HUES6 (cell line): ENCODE results near the gene ISLR2.
A peak's percentile ranks its signal among the peaks of the same experiment; 100 is the strongest.

ENCODE experiments used
- H3K27ac ChIP-seq: 2 replicates; pipeline ENCODE4 v1.7.0; 2013; ENCODE audit warnings: low read depth, mild to moderate bottlenecking, low read length, inconsistent platforms
- H3K27me3 ChIP-seq: 2 replicates; pipeline ENCODE4 v1.6.1; 2013; ENCODE audit warnings: low read length; ENCODE audit not compliant: control insufficient read depth, insufficient read depth
- H3K36me3 ChIP-seq: 2 replicates; pipeline ENCODE4 v1.6.1; 2013; ENCODE audit warnings: low read length; ENCODE audit not compliant: control insufficient read depth, insufficient read depth
- H3K4me1 ChIP-seq: 2 replicates; pipeline ENCODE4 v1.6.1; 2013; ENCODE audit warnings: low read length; ENCODE audit not compliant: control insufficient read depth, insufficient read depth
- H3K4me3 ChIP-seq: 2 replicates; pipeline ENCODE4 v1.5.1; 2013; ENCODE audit warnings: low read depth, low read length
- H3K9ac ChIP-seq: one replicate; pipeline ENCODE4 v1.6.1; 2013; ENCODE audit warnings: mild to moderate bottlenecking, low read length
- H3K9me3 ChIP-seq: 2 replicates; pipeline ENCODE4 v1.6.1; 2013; ENCODE audit warnings: low read depth, low read length; ENCODE audit not compliant: control insufficient read depth, insufficient read depth

Gene ISLR2

DNA sequence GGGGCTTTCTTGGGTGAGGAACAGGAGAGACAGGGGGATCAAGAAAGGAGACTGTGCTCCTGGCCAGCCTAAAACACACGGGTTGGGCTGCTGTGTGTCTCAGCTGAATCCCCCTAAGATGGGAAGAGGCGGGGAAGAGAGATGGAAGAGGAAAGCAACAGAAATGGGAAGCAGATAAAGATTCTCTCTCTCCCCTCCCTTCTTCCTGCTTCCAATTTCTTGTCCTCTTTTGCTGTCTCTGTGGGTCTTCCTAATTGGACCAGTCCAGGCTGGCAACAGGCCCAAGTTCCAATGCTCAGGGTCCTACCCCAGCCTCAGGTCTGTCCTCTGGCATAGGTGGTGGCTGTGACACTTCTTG lies 7.1 kb downstream of the ISLR2 start:
- Histone ChIP-seq H3K9ac (no peak overlapping the region), H3K36me3 (no peaks in the 10 kb centered on the region), H3K27ac (no peak overlapping the region), H3K27me3 (peaks cover 63% of the 10 kb centered on the region), H3K9me3 (peaks cover 6% of the 10 kb centered on the region; the same call in 1 of the 2 replicates), H3K4me1 (peaks cover 44% of the 10 kb centered on the region), H3K4me3 (peak overlapping the region; percentile 56; the same call in 1 of the 2 replicates)

GRCh38 chr15:74138642-74139041 lies 8.3 kb downstream of the ISLR2 start:
- H3K4me3 ChIP-seq: no peak overlapping the region
- H3K36me3 ChIP-seq: no peaks in the 10 kb centered on the region
- H3K9ac ChIP-seq: no peak overlapping the region
- H3K27me3 ChIP-seq: peaks cover 52% of the 10 kb centered on the region
- H3K4me1 ChIP-seq: peaks cover 36% of the 10 kb centered on the region
- H3K27ac ChIP-seq: no peak overlapping the region
- no peaks in the 10 kb centered on the region for H3K9me3 ChIP-seq

GRCh38 chr15:74141591-74141990 lies 11.2 kb downstream of the ISLR2 start:
- H3K9me3 ChIP-seq: 0 out of 2 replicates have a peak, but pooled peaks cover 3% of the 10 kb centered on the region
- no peak overlapping the region for H3K4me3 ChIP-seq
- no peak overlapping the region for H3K9ac ChIP-seq
- no peak overlapping the region for H3K27ac ChIP-seq
- H3K4me1 ChIP-seq: peaks cover 31% of the 10 kb centered on the region
- no peaks in the 10 kb centered on the region for H3K36me3 ChIP-seq
- H3K27me3 ChIP-seq: peaks cover 25% of the 10 kb centered on the region

DNA sequence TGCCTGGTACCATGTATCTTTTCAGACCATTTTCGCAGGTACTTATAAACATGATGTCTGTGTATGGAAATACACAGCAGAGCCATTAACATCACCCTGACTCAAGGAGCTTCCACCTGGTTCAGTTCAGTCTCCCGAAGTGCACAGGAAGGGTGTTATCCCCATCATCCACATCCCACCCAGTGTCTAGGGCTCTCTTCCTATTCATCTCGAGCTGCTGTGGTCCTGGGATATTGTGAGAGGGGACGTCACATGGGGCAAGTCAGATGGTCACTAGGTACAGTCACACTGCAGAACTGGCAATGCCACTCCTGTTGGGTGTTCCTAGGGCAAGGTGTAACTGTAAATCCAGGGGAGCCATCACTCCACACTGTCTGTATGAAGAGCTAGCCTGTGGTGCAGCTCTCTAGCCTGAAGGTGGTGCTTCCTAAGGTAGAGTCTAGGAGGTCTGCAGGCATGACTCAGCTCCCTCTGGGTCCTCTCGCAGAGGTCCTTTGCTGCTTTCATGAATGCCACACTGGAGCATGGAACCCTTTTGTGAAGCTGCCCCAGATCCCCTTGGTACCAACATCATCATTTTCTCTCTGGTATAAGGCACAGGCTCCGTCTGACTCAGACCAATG lies 13.9 kb downstream of the ISLR2 start:
- Histone ChIP-seq H3K9ac (no peak overlapping the region), H3K4me1 (peaks cover 17% of the 10 kb centered on the region), H3K36me3 (no peaks in the 10 kb centered on the region), H3K9me3 (0 out of 2 replicates have a peak, but pooled peaks cover 3% of the 10 kb centered on the region), H3K27me3 (no peaks in the 10 kb centered on the region; the same call in 1 of the 2 replicates), H3K27ac (no peak overlapping the region), H3K4me3 (no peak overlapping the region)

DNA sequence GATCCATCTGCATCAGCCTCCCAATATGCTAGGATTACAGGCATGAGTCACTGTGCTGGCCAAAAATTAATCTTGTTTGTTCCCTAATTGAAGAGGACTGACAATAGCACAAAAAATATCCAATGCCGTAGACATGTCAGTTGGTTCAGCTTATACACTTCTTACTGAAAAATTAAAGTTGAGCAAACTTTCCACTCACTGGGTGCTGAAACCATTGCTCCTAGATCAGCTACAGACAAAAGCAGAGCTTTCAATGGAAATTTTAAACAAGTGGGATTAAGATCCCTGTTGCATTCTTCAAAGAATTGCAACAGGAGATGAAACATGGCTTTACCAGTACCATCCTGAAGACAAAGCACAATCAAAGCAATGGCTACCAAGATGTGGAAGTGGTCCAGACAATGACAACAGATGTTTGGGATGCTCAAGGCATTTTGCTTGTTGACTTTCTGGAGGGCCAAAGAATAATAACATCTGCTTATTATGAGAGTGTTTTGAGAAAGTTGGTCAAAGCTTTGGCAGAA lies 16.0 kb downstream of the ISLR2 start:
- H3K4me3 ChIP-seq: no peak overlapping the region
- no peak overlapping the region for H3K9ac ChIP-seq
- H3K27ac ChIP-seq: no peak overlapping the region
- H3K4me1 ChIP-seq: peaks cover 4% of the 10 kb centered on the region; the same call in 1 of the 2 replicates
- no peaks in the 10 kb centered on the region for H3K27me3 ChIP-seq
- H3K9me3 ChIP-seq: 0 out of 2 replicates have a peak, but pooled peaks cover 3% of the 10 kb centered on the region
- H3K36me3 ChIP-seq: no peaks in the 10 kb centered on the region

DNA sequence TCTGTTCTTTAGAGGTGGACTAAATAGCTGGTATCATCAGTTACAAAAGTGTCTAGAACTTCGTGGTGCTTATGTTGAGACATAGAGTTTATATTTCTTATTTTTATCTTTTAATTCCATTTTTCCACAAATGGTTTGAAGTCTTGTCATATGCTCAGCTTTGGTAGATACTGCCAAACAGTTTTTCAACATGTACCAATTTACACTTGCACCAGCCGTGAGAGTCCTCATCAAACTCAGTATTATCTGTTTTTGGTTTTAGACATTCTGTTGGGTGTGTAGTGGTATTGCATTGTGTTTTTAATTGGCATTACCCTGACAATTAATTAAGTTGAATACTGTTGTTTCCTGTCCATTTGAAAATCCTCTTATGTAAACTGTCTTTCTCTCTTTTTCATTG lies 16.7 kb downstream of the ISLR2 start:
- Histone ChIP-seq H3K36me3 (no peaks in the 10 kb centered on the region), H3K9me3 (0 out of 2 replicates have a peak, but pooled peaks cover 3% of the 10 kb centered on the region), H3K27me3 (no peaks in the 10 kb centered on the region), H3K4me3 (no peak overlapping the region), H3K4me1 (peaks cover 4% of the 10 kb centered on the region; the same call in 1 of the 2 replicates), H3K9ac (no peak overlapping the region), H3K27ac (no peak overlapping the region)

DNA sequence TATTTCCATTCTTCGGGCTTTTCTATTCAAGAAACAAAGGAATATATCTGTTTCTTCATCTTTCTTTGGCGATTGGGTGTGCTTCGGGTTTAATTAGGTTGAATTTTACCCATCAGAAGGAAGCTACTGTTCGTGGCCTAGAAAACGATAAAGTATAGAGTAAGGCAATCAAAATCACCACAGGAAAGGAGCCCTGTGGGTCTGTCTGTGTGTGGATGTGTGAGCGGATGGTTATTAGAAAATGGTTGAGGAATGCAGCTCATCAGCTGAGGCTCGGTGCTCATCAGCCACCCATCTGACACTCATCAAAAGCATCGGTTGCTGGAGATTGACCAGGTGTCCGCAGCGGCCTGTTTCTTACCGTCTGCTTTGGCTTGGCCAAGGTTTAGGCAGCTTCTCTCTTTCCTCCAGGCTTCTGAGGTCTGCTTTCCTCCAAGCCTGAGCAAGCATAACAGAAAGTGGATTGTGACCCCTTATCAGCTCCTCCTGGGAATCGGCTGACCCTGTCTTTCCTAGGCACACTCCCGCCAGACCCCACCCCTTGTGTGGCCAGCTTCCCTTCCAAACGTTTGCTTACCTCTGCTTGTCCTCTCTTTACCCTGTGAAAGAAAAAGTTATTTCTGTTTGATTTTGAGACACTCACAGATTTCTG lies 25.5 kb downstream of the ISLR2 start:
- H3K4me1 ChIP-seq: peaks cover 5% of the 10 kb centered on the region; the same call in 1 of the 2 replicates
- H3K9me3 ChIP-seq: no peaks in the 10 kb centered on the region
- H3K36me3 ChIP-seq: no peaks in the 10 kb centered on the region
- no peak overlapping the region for H3K9ac ChIP-seq
- no peak overlapping the region for H3K27ac ChIP-seq
- H3K27me3 ChIP-seq: no peaks in the 10 kb centered on the region
- H3K4me3 ChIP-seq: no peak overlapping the region

DNA sequence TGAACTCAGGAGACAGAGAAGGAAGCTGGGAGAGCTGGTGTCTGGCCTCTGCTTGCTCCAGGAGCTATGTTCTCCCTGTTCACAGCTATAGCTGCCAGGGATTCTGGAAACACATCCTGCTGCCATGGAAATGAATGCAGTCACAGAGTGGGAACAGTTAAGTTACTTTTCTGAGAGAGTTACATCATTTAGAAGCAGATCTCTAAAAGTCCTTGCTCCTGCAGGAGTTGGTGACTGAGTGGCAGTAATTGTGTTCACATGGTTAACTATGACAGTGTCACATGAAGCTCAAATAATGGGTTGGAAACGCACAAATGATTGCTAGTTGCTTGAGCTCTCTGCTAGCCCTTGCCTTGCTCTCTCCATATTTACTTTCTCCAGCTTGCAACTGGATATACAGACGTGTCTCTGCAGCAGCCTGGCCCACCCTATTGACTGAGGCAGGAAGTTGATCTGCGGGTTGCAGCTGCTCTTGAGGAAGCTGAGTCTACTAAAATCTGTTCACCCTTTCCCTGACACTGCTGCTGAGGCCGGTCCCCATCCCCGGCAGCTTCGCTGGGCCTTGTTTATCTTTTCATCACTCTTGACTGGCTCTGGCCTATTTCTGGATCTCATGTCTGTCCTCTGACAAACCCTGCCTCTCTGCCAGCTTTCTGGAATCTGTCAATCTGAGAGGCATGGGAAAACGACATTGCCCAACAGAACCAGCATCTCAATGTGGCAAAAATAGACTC lies 26.5 kb downstream of the ISLR2 start:
- H3K9ac ChIP-seq: no peak overlapping the region
- H3K27me3 ChIP-seq: no peaks in the 10 kb centered on the region
- H3K9me3 ChIP-seq: no peaks in the 10 kb centered on the region
- H3K36me3 ChIP-seq: no peaks in the 10 kb centered on the region
- no peak overlapping the region for H3K27ac ChIP-seq
- no peak overlapping the region for H3K4me3 ChIP-seq
- peaks cover 5% of the 10 kb centered on the region; the same call in 1 of the 2 replicates for H3K4me1 ChIP-seq

GRCh38 chr15:74157868-74158827 lies 27.8 kb downstream of the ISLR2 start:
- no peaks in the 10 kb centered on the region for H3K36me3 ChIP-seq
- no peak overlapping the region for H3K27ac ChIP-seq
- no peak overlapping the region for H3K9ac ChIP-seq
- H3K9me3 ChIP-seq: no peaks in the 10 kb centered on the region
- H3K4me3 ChIP-seq: no peak overlapping the region
- H3K4me1 ChIP-seq: peaks cover 5% of the 10 kb centered on the region; the same call in 1 of the 2 replicates
- H3K27me3 ChIP-seq: no peaks in the 10 kb centered on the region
